ENCODE measurements around the gene SPRTN.
"Not testable (repeated sequence)": the region's sequence is repeated elsewhere in the genome, so short reads cannot be mapped to it uniquely, and the experiment has no call there.

The SPRTN gene

DNA sequence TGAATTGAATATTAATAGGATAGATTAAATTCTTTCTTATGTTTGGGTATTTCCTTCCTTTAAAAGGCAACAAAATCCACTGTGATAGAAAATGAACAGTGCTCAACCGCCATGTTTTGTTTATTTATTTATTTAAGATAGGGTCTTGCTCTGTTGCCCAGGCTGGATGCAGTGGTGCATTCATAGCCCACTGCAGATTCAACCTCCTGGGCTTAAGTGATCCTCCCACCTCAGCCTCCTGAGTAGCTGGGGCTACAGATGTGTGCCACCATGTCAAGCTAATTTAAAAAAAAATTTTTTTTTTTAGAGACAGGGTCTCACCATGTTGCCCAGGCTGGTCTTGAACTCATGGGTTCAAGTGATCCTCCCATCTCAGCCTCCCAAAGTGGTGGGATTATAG lies 10.8 kb downstream of the SPRTN start:
- not testable (repeated sequence) for ATAC-seq (replicated peaks); H3K9me3 Mint-ChIP-seq; DNase-seq; H3K4me1 Mint-ChIP-seq (ENCODE audit: low read depth in 2 of 2); H3K27ac Mint-ChIP-seq; H3K4me3 Mint-ChIP-seq; H3K27me3 Mint-ChIP-seq
- peaks cover 86% of the 10 kb centered on the region for H3K36me3 Mint-ChIP-seq (ENCODE audit: insufficient read depth)

DNA sequence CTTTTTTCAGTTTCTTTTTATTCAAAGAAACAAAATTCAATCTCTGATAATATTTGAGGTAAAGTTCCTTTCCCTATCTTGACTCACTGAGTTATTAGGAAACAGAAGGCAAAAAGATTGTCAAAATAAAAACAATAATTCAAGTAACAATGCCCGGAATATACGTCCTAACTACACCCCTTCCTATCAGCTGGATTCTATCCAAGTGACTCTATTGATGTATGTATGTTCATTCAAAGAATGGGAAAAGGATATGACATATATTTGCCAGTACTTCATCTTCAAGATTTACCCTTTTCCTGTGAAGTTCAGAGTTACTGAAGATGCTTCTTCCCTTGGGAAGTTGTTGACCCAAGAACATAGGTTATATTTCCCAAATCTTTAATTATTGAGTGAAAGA lies 13.7 kb downstream of the SPRTN start:
- Mint-ChIP-seq H3K27ac (peak overlapping the region in 1 of 2 donors; percentile 29), H3K36me3 (ENCODE audit: insufficient read depth) (peaks cover 71% of the 10 kb centered on the region), H3K27me3 (no peaks in the 10 kb centered on the region), H3K4me1 (ENCODE audit: low read depth in 2 of 2) (peaks cover 0 to 4% of the 10 kb centered on the region in 2 donors), H3K9me3 (no peaks in the 10 kb centered on the region), H3K4me3 (no peak overlapping the region)
- DNase-seq (no peak), ATAC-seq (replicated peaks) (no peak)

DNA sequence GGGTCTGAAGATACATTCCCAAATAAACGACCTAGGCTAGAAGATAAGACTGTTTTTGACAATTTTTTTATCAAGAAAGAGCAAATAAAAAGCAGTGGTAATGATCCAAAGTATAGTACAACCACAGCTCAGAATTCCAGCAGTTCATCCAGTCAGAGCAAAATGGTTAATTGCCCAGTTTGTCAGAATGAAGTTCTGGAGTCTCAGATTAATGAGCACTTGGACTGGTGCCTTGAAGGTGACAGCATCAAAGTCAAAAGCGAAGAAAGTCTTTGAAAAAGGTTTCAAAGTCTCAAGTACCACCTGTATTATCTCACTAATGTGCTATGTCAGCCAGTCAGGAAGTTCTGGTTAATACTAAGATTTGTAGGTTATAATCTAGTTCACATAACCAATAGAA lies 15.0 kb downstream of the SPRTN start:
- Mint-ChIP-seq H3K4me3 (no peak overlapping the region), H3K4me1 (ENCODE audit: low read depth in 2 of 2) (peaks cover 3 to 11% of the 10 kb centered on the region in 2 donors), H3K9me3 (no peaks in the 10 kb centered on the region), H3K27ac (peak overlapping the region in 1 of 2 donors; percentile 5), H3K36me3 (ENCODE audit: insufficient read depth) (peaks cover 58% of the 10 kb centered on the region), H3K27me3 (no peaks in the 10 kb centered on the region)
- DNase-seq = no peak
- ATAC-seq (replicated peaks) = no peak

DNA sequence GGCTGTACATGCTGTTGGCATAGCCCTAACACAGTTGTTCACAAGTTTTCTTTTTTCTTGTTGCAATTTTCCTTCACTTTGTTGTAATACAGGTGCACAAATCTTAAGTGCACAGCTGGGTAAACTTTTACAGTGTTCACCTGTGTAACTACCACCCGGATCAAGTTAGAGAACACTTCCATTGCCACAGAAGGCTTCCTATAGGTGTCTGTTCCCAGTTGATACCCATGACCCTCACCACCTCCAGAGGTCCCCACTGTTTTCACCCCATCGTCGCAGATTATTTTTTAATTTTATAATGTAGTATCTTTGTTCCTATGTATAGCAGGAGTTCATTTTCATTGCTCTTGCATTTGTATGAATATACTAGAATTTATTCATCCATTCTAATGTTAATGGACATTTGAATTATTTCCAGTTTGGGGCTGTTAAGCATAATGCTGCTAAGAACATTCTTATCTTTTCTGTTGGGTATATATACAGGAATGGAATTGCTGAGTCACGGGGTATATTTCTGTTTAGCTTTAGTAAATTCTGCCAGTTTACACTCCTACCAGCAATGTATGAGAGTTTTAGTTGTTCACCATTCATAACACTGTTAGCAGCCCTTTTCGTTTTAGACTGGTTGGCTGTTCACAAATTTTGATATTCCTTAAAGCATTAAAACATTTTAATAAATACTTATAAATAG lies 16.4 kb downstream of the SPRTN start:
- peaks cover 50% of the 10 kb centered on the region for H3K36me3 Mint-ChIP-seq (ENCODE audit: insufficient read depth)
- peaks cover 3 to 11% of the 10 kb centered on the region in 2 donors for H3K4me1 Mint-ChIP-seq (ENCODE audit: low read depth in 2 of 2)
- ATAC-seq (replicated peaks) (no peak), DNase-seq (no peak)
- H3K4me3 Mint-ChIP-seq = no peak overlapping the region
- no peaks in the 10 kb centered on the region for H3K9me3 Mint-ChIP-seq
- H3K27ac Mint-ChIP-seq = peak overlapping the region in 1 of 2 donors; percentile 26
- H3K27me3 Mint-ChIP-seq = no peaks in the 10 kb centered on the region

- H3K36me3 Mint-ChIP-seq (ENCODE audit: insufficient read depth) = peaks cover 49% of the 10 kb centered on the region
Measured at GRCh38 chr1:231355171-231355570, 17.1 kb downstream of the SPRTN start.

DNA sequence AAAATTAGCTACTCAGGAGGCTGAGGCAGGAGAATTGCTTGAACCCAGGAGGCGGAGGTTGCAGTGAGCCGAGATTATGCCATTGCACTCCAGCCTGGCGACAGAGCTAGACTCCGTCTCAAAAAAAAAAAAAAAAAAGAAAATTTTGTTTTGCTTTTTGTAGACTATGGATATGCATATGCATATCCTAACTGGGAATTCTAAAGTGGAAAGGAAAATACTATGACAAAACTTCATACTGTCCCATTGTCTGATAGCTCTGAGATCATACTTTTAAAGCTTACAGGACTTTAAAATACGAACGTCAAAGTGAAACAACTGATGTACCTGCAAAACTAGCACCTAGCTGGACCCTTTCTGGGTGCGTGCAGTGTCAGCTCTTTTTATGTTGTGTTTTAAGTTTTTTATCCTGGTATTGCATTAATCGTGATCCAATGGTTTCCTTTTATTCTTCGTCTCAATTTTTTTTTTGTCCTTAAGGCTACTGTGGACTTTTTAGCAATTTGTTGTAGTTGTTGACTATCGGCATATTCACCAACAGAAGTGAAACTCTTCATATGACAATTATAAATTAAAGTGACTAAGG lies 19.2 kb downstream of the SPRTN start:
- Mint-ChIP-seq H3K36me3 (ENCODE audit: insufficient read depth) (peaks cover 31% of the 10 kb centered on the region), H3K27ac (no peak overlapping the region), H3K4me1 (ENCODE audit: low read depth in 2 of 2) (peaks cover 3 to 15% of the 10 kb centered on the region in 2 donors), H3K9me3 (no peaks in the 10 kb centered on the region), H3K27me3 (no peaks in the 10 kb centered on the region), H3K4me3 (no peak overlapping the region)
- DNase-seq (no peak), ATAC-seq (replicated peaks) (no peak)

More at GRCh38 chr1:231355171-231355570, 17.1 kb downstream of the SPRTN start:
- peaks cover 3 to 15% of the 10 kb centered on the region in 2 donors for H3K4me1 Mint-ChIP-seq (ENCODE audit: low read depth in 2 of 2)
- no peak for ATAC-seq (replicated peaks)
- H3K4me3 Mint-ChIP-seq = no peak overlapping the region
- no peak for DNase-seq
- H3K27me3 Mint-ChIP-seq = no peaks in the 10 kb centered on the region
- no peak overlapping the region for H3K27ac Mint-ChIP-seq
- no peaks in the 10 kb centered on the region for H3K9me3 Mint-ChIP-seq

DNA sequence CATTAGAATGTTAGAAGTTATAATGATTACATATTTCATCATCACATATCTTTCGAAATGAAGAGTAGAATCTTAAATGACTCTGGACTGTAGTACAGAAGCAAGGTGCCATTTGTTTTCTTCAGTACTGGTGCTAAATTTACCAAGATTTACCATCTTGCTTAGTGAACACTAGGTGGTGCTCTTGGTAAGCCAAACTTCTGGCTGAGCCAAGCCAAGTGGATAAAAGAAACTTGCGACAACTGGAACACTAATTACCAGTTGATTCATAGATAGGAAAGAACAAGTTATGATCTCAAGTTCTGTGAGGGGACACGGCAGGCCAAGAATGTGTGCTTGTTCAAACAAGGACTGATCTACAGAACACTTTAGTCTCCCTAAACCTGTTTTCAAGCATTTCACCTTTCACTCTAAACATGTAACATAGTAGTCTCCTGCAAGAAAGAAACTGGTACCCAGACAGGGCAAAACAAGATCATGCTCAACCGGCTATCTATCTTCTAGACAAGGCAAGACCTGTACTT lies 19.8 kb downstream of the SPRTN start:
- no peaks in the 10 kb centered on the region for H3K27me3 Mint-ChIP-seq
- no peak overlapping the region for H3K27ac Mint-ChIP-seq
- H3K4me1 Mint-ChIP-seq (ENCODE audit: low read depth in 2 of 2) = peaks cover 3 to 15% of the 10 kb centered on the region in 2 donors
- H3K4me3 Mint-ChIP-seq = no peak overlapping the region
- DNase-seq = peak; percentile 27 to 31 (median 29)
- H3K36me3 Mint-ChIP-seq (ENCODE audit: insufficient read depth) = peaks cover 25% of the 10 kb centered on the region
- ATAC-seq (replicated peaks) = peak; percentile 87
- H3K9me3 Mint-ChIP-seq = no peaks in the 10 kb centered on the region

- H3K36me3 Mint-ChIP-seq (ENCODE audit: insufficient read depth) = peaks cover 17% of the 10 kb centered on the region
- no peaks in the 10 kb centered on the region for H3K27me3 Mint-ChIP-seq
- DNase-seq = no peak
- H3K9me3 Mint-ChIP-seq = no peaks in the 10 kb centered on the region
- H3K4me3 Mint-ChIP-seq = no peak overlapping the region
- no peak for ATAC-seq (replicated peaks)
- peak overlapping the region in 1 of 2 donors; percentile 60 for H3K27ac Mint-ChIP-seq
- H3K4me1 Mint-ChIP-seq (ENCODE audit: low read depth in 2 of 2) = peaks cover 3 to 19% of the 10 kb centered on the region in 2 donors
Measured at GRCh38 chr1:231359113-231359512, 21.0 kb downstream of the SPRTN start.

DNA sequence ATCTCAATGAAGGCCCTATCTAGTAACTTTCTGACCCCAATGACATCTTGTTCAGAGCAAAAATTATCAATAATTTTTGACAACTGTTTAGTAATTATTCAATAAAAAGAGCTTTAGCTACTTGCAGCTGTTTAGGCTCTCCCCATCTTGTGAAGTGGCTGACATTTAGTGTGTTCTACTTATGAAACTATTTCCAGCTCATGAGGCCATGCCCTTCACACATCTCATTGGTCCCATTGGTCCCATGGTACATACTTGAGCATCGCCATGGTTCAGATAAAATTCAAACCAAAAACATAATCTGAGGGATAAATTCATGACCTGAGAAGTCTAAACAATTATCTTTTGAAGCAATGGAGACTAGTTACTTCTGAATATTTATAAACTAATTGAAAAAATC lies 24.2 kb downstream of the SPRTN start:
- Mint-ChIP-seq H3K4me1 (ENCODE audit: low read depth in 2 of 2) (peaks cover 3 to 22% of the 10 kb centered on the region in 2 donors), H3K27me3 (no peaks in the 10 kb centered on the region), H3K4me3 (no peak overlapping the region), H3K36me3 (ENCODE audit: insufficient read depth) (peaks cover 27% of the 10 kb centered on the region), H3K9me3 (no peaks in the 10 kb centered on the region), H3K27ac (peak overlapping the region in 1 of 2 donors; percentile 57)
- ATAC-seq (replicated peaks) (no peak), DNase-seq (no peak)

DNA sequence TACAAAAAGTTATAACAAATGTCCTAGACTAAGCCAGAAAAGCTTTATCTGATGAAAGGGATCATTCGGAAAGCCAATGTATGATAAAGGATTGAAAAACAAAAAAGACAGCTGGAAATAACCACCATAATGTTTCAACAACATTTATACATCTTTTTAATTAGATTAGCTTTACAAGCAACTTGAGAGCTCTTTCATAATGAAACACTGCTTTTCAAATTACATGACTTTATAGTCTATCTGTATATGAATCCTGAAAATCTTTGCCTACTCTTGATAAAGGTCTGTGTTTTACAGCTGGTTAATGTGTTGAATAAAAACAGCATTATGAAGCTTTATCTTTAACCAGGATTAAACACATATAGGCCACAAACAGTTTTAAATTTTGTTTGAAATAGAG lies 25.5 kb downstream of the SPRTN start:
- H3K4me3 Mint-ChIP-seq = no peak overlapping the region
- peak overlapping the region in 1 of 2 donors; percentile 57 for H3K27ac Mint-ChIP-seq
- no peaks in the 10 kb centered on the region for H3K9me3 Mint-ChIP-seq
- peaks cover 36% of the 10 kb centered on the region for H3K36me3 Mint-ChIP-seq (ENCODE audit: insufficient read depth)
- ATAC-seq (replicated peaks) (no peak), DNase-seq (no peak)
- no peaks in the 10 kb centered on the region for H3K27me3 Mint-ChIP-seq
- H3K4me1 Mint-ChIP-seq (ENCODE audit: low read depth in 2 of 2) = peaks cover 0 to 15% of the 10 kb centered on the region in 2 donors

GRCh38 chr1:231364192-231364591 lies 26.1 kb downstream of the SPRTN start:
- peak overlapping the region in 1 of 2 donors; percentile 16 for H3K27ac Mint-ChIP-seq
- H3K4me1 Mint-ChIP-seq (ENCODE audit: low read depth in 2 of 2) = peaks cover 0 to 15% of the 10 kb centered on the region in 2 donors
- H3K4me3 Mint-ChIP-seq = no peak overlapping the region
- H3K9me3 Mint-ChIP-seq = no peaks in the 10 kb centered on the region
- no peaks in the 10 kb centered on the region for H3K27me3 Mint-ChIP-seq
- DNase-seq (no peak), ATAC-seq (replicated peaks) (no peak)
- peaks cover 35% of the 10 kb centered on the region for H3K36me3 Mint-ChIP-seq (ENCODE audit: insufficient read depth)

DNA sequence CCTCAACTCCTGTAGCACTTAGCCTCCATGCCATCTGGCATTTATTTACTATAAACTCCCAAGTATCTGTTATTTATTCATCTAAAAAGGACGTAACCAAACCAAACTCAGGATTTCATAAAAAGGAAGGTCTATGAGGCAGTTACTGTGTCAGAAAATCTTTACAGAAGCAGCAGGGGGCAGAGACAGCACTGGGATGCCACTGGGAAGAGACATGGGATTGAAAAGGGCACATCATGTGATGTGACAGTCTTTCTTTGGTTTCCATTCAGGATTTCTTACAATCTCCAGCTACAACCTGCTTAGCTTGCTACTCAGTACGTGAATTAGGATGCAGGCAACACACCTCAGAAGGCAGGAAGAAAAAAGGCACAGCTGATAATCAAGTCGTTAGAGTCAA lies 31.2 kb downstream of the SPRTN start:
- ATAC-seq (replicated peaks) (no peak), DNase-seq (no peak)
- no peaks in the 10 kb centered on the region for H3K27me3 Mint-ChIP-seq
- H3K9me3 Mint-ChIP-seq = no peaks in the 10 kb centered on the region
- H3K36me3 Mint-ChIP-seq (ENCODE audit: insufficient read depth) = peaks cover 29% of the 10 kb centered on the region
- H3K4me3 Mint-ChIP-seq = no peak overlapping the region
- peaks cover 0 to 6% of the 10 kb centered on the region in 2 donors for H3K4me1 Mint-ChIP-seq (ENCODE audit: low read depth in 2 of 2)
- H3K27ac Mint-ChIP-seq = peak overlapping the region in 1 of 2 donors; percentile 7

DNA sequence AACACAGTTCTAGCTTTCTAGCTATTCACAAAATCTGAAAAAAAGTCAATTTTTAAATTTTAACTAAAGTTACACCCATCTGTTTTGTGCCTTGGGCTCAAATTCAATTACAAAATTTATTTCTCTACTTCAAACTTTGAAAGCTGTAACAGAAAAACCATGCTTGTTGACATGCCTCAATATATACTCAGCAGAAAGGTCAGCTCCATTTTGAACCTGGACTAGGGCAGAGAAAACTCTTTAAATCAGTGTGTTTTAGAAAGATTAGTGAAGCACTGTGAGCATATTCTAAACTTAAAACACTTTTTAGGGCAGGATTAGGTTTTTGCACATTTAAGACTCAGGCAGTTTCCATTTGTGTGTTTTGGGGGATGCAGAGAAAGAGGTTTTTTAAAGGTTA lies 34.4 kb downstream of the SPRTN start:
- Mint-ChIP-seq H3K27me3 (no peaks in the 10 kb centered on the region), H3K4me1 (ENCODE audit: low read depth in 2 of 2) (peaks cover 7 to 10% of the 10 kb centered on the region in 2 donors), H3K36me3 (ENCODE audit: insufficient read depth) (peaks cover 15% of the 10 kb centered on the region), H3K9me3 (no peaks in the 10 kb centered on the region), H3K27ac (no peak overlapping the region), H3K4me3 (no peak overlapping the region)
- ATAC-seq (replicated peaks) (no peak), DNase-seq (no peak)

DNA sequence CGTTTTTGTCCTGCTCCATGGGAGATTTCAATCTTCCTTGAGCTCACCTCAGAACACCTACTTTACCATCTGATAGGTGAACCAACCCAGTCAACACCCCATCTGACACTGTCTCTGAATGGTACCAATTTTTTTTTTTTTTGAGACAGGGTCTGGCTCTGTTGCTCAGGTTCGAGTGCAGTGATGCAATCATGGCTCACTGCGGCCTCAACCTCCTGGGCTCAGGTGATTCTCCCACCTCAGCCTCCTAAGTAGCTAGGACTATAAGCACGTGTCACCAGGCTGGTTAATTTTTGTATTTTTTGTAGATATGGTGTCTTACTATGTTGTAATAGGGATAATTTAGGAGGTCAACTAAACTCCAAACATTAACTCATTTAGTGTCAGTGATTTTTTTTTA lies 36.3 kb downstream of the SPRTN start:
- Mint-ChIP-seq H3K4me1 (ENCODE audit: low read depth in 2 of 2) (peaks cover 19 to 26% of the 10 kb centered on the region in 2 donors), H3K9me3 (no peaks in the 10 kb centered on the region), H3K27ac (no peak overlapping the region), H3K27me3 (no peaks in the 10 kb centered on the region), H3K36me3 (ENCODE audit: insufficient read depth) (peaks cover 6% of the 10 kb centered on the region), H3K4me3 (no peak overlapping the region)
- DNase-seq (no peak), ATAC-seq (replicated peaks) (no peak)
